CD14-positive monocyte (primary cell): ENCODE measurements around the gene IFT57. TPM values are rescaled to one million over a fixed set of nuclear protein-coding genes. Genes with fewer than 3 reads are reported as not detected.
A peak's percentile ranks its signal among the peaks of the same experiment; 100 is the strongest.

Experiments
- DNase-seq, 3 donors: peaks; one replicate each; pipeline ENCODE4 v3.0.0-alpha.2; 2011 to 2022
- H2AFZ ChIP-seq: 2 replicates; pipeline ENCODE4 v1.6.0; 2012; ENCODE audit warnings: mild to moderate bottlenecking, low read depth, low read length, inconsistent platforms; ENCODE audit not compliant: insufficient read depth, poor library complexity, severe bottlenecking
- H3K27ac ChIP-seq, 2 donors: 1 replicate in 1 of 2; 2 replicates in 1 of 2; pipeline ENCODE4 v1.5.1; 2012 to 2013; ENCODE audit warnings: low read length in 2 of 2, control low read depth in 1 of 2, inconsistent platforms in 1 of 2, low read depth in 1 of 2, mild to moderate bottlenecking in 1 of 2
- H3K27me3 ChIP-seq, 2 donors: one replicate each; pipeline versions ENCODE4 v1.6.0 to v1.6.1; 2011 to 2013; ENCODE audit warnings: low read length in 2 of 2; ENCODE audit not compliant: control insufficient read depth in 2 of 2, insufficient read depth in 2 of 2
- H3K36me3 ChIP-seq, 2 donors: replicated peaks in 1 of 2; 1 replicate in 1 of 2; 2 replicates in 1 of 2; pipeline versions ENCODE4 v1.5.1 to v1.6.1; 2012 to 2013; ENCODE audit warnings: low read length in 2 of 2, control low read depth in 1 of 2, inconsistent platforms in 1 of 2, mild to moderate bottlenecking in 1 of 2; ENCODE audit not compliant: insufficient read depth in 2 of 2, control insufficient read depth in 1 of 2
- H3K4me1 ChIP-seq, 2 donors: 1 replicate in 1 of 2; 2 replicates in 1 of 2; pipeline versions ENCODE4 v1.5.1 to v1.6.1; 2012 to 2013; ENCODE audit warnings: low read length in 2 of 2, control low read depth in 1 of 2, inconsistent platforms in 1 of 2, mild to moderate bottlenecking in 1 of 2, moderate library complexity in 1 of 2; ENCODE audit not compliant: insufficient read depth in 2 of 2, control insufficient read depth in 1 of 2
- H3K4me2 ChIP-seq: replicated peaks from 2 replicates; pipeline ENCODE3; 2012; ENCODE audit warnings: low read length, moderate library complexity, mild to moderate bottlenecking; ENCODE audit not compliant: poor library complexity, severe bottlenecking; ENCODE audit errors: extremely low read depth
- H3K4me3 ChIP-seq, 3 experiments: fragments of 200-600 bp in 1 of 3; sonication (generic) in 1 of 3; replicated peaks in 1 of 3; 1 replicate in 2 of 3; 2 replicates in 1 of 3; pipeline ENCODE4 v1.5.1; 2011 to 2013; ENCODE audit warnings: low read length in 3 of 3, mild to moderate bottlenecking in 3 of 3, control low read depth in 2 of 3, low read depth in 2 of 3, inconsistent platforms in 1 of 3, moderate library complexity in 1 of 3
- H3K79me2 ChIP-seq: 2 replicates; pipeline ENCODE4 v1.6.0; 2012; ENCODE audit warnings: mild to moderate bottlenecking, control low read depth, inconsistent platforms, low read length, moderate library complexity; ENCODE audit not compliant: insufficient read depth
- H3K9ac ChIP-seq: 2 replicates; pipeline ENCODE4 v1.6.0; 2017; ENCODE audit warnings: low read length, mild to moderate bottlenecking; ENCODE audit not compliant: insufficient read depth, poor library complexity, severe bottlenecking
- H3K9me3 ChIP-seq, 2 donors: replicated peaks in 1 of 2; 1 replicate in 1 of 2; 2 replicates in 1 of 2; pipeline versions ENCODE4 v1.5.1 to v1.6.1; 2012 to 2013; ENCODE audit warnings: low read length in 2 of 2, control low read depth in 1 of 2; ENCODE audit not compliant: control insufficient read depth in 1 of 2, insufficient read depth in 1 of 2
- H4K20me1 ChIP-seq: 2 replicates; pipeline ENCODE4 v1.6.0; 2012; ENCODE audit warnings: mild to moderate bottlenecking, low read length, control low read depth, moderate library complexity; ENCODE audit not compliant: insufficient read depth
- H3K27ac Mint-ChIP-seq, 7 donors: one replicate each; pipeline ENCODE4 v1.8.0; 2020; ENCODE audit warnings: mild to moderate bottlenecking in 7 of 7, mixed read lengths in 7 of 7, moderate library complexity in 6 of 7, inconsistent platforms in 2 of 7
- H3K27me3 Mint-ChIP-seq, 3 donors: one replicate each; pipeline ENCODE4 v1.8.0; 2021 to 2022; ENCODE audit warnings: low read depth in 3 of 3, mild to moderate bottlenecking in 3 of 3, mixed read lengths in 3 of 3, moderate library complexity in 3 of 3, inconsistent platforms in 1 of 3
- H3K36me3 Mint-ChIP-seq, 2 donors: one replicate each; pipeline ENCODE4 v1.8.0; 2020; ENCODE audit warnings: mixed read lengths in 2 of 2, inconsistent platforms in 1 of 2, mild to moderate bottlenecking in 1 of 2
- H3K4me1 Mint-ChIP-seq: one replicate; pipeline ENCODE4 v1.8.0; 2020; ENCODE audit warnings: mild to moderate bottlenecking, mixed read lengths
- H3K4me3 Mint-ChIP-seq, 2 donors: one replicate each; pipeline ENCODE4 v1.8.0; 2020; ENCODE audit warnings: mild to moderate bottlenecking in 2 of 2, mixed read lengths in 2 of 2, moderate library complexity in 1 of 2
- H3K9me3 Mint-ChIP-seq, 7 donors: one replicate each; pipeline ENCODE4 v1.8.0; 2020 to 2022; ENCODE audit warnings: mixed read lengths in 7 of 7, mild to moderate bottlenecking in 6 of 7, moderate library complexity in 6 of 7, inconsistent platforms in 2 of 7
- CTCF ChIP-seq: fragments of 200-600 bp; IDR thresholded peaks from one replicate; pipeline ENCODE4 v1.8.0; 2022; ENCODE audit warnings: antibody characterized with exemption, mild to moderate bottlenecking
- WGBS: methylation state at CpG from one replicate; pipeline ENCODE4 v1.1.5; 2013; ENCODE audit warnings: missing lambda C conversion rate; ENCODE audit not compliant: insufficient coverage; 5-methylcytosine and 5-hydroxymethylcytosine counted together
- intact Hi-C, 2 donors: fragments of 100-400 bp; cut with micrococcal nuclease; formaldehyde crosslinking; loops; one replicate each; pipeline versions ENCODE4 v1.15.0 to v1.15.1; 2023
- polyA plus RNA-seq, 3 donors: library from polyadenylated mRNA; depleted of rRNA in 1 of 3; unstranded in 2 of 3; stranded (reverse) in 1 of 3; fragments of 300-500 nt in 2 of 3; fragments of >200 nt in 1 of 3; fragmentation: Illumina TruSeq in 2 of 3; gene quantifications; 1 replicate in 2 of 3; 2 replicates in 1 of 3; pipeline ENCODE4 v1.2.3, GENCODE V29; 2012 to 2021

Gene IFT57
- polyA plus RNA-seq, 3 donors = 4.9 to 22.9 (median 15.1) TPM

- no peak overlapping the region for H3K4me3 ChIP-seq
- Mint-ChIP-seq H3K9me3 (peaks cover 3 to 15% (median 8%) of the 10 kb centered on the region in 7 donors), H3K27ac (peak overlapping the region in 1 of 7 donors; percentile 20), H3K4me1 (peaks cover 12% of the 10 kb centered on the region), H3K36me3 (no peaks in the 10 kb centered on the region), H3K4me3 (no peak overlapping the region), H3K27me3 (no peaks in the 10 kb centered on the region)
- no peak overlapping the region for H3K9ac ChIP-seq
- peaks cover 0 to 3% of the 10 kb centered on the region in 2 donors for H3K9me3 ChIP-seq
- WGBS = 77% methylated on average over 4 of the region's 7 CpGs
- H3K27me3 ChIP-seq = no peaks in the 10 kb centered on the region
- peak in 2 of 3 donors; percentile 16 to 33 for DNase-seq
- H2AFZ ChIP-seq = no peak overlapping the region
- no peaks in the 10 kb centered on the region for H3K79me2 ChIP-seq
- TF ChIP-seq CTCF = peak; percentile 34
- H3K4me1 ChIP-seq = no peaks in the 10 kb centered on the region
- no peaks in the 10 kb centered on the region for H4K20me1 ChIP-seq
- H3K36me3 ChIP-seq = no peaks in the 10 kb centered on the region
- H3K4me2 ChIP-seq = no peak overlapping the region
- intact Hi-C loops = no loop called here
- no peak overlapping the region for H3K27ac ChIP-seq
These were observed 68.7 kb downstream of the IFT57 start for GRCh38 chr3:108153451-108153981.

DNA sequence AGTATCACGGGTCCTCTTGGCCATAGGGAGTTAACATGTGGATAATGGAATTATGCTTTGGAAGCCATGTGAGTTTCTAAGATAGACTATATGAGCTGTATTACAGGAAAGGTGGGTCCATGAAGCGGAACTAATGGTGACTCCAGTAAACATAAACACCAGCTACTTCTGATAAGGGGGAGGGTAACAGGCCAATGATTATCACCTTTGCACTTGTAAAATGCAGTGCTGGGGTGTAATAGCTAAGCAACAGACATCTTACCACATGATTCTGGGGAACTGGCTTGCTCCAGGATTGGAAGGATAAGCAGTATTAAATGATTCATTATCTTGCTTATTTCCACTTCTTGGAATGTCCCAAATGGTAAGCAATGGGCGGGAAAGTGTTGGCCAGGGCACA lies 70.0 kb downstream of the IFT57 start:
- Mint-ChIP-seq H3K9me3 (peaks cover 3 to 15% (median 8%) of the 10 kb centered on the region in 7 donors), H3K4me3 (no peak overlapping the region), H3K4me1 (peaks cover 7% of the 10 kb centered on the region), H3K27me3 (no peaks in the 10 kb centered on the region), H3K36me3 (no peaks in the 10 kb centered on the region), H3K27ac (no peak overlapping the region)
- H3K9ac ChIP-seq = no peak overlapping the region
- H3K4me2 ChIP-seq = no peak overlapping the region
- no peak overlapping the region for H3K4me3 ChIP-seq
- H4K20me1 ChIP-seq = no peaks in the 10 kb centered on the region
- no peaks in the 10 kb centered on the region for H3K27me3 ChIP-seq
- intact Hi-C loops = no loop called here
- no peak overlapping the region for H3K27ac ChIP-seq
- H3K79me2 ChIP-seq = no peaks in the 10 kb centered on the region
- DNase-seq = no peak
- WGBS = no CpG with 5 or more reads among the region's 3 CpGs
- no peak overlapping the region for H2AFZ ChIP-seq
- no peaks in the 10 kb centered on the region for H3K4me1 ChIP-seq
- peaks cover 0 to 3% of the 10 kb centered on the region in 2 donors for H3K9me3 ChIP-seq
- no peaks in the 10 kb centered on the region for H3K36me3 ChIP-seq
- no peak for TF ChIP-seq CTCF
